ENCODE measurements around the gene FNTB. TPM values are rescaled to one million over a fixed set of nuclear protein-coding genes. Genes with fewer than 3 reads are reported as not detected.

The FNTB gene
- total and polyA plus RNA-seq, 2 donors (not counting 1 experiment from before 2014, with no cell fraction given): 6.6 to 10.2 TPM

- DNase-seq (peak; percentile 50), ATAC-seq (ENCODE audit: low read depth) (peak; percentile 71)
- Histone ChIP-seq H3K36me3 (replicated peaks in 1 of 2; ENCODE audit: control extremely low read depth in 1 of 2, control insufficient read depth in 1 of 2, extremely low read depth in 1 of 2, insufficient read depth in 2 of 2, low read length in 1 of 2) (no peaks in the 10 kb centered on the region), H3K9ac (ENCODE audit: low read length) (peak within 1 kb of the TSS; percentile 62), H3K27ac (ENCODE audit: low read length in 2 of 2) (no peak within 1 kb of the TSS), H3K9me3 (ENCODE audit: control extremely low read depth in 1 of 3, control insufficient read depth in 2 of 3, insufficient read depth in 1 of 3, low read length in 2 of 3) (no peaks in the 10 kb centered on the region), H3K4me2 (replicated peaks; ENCODE audit: low read depth, low read length, poor library complexity, severe bottlenecking) (peak within 1 kb of the TSS; percentile 96), H2AFZ (ENCODE audit: insufficient read depth, low read depth, low read length, poor library complexity, severe bottlenecking) (peak within 1 kb of the TSS; percentile 77), H4K20me1 (ENCODE audit: control insufficient read depth, insufficient read depth, low read length, poor library complexity, severe bottlenecking) (no peaks in the 10 kb centered on the region), H3K4me3 (ENCODE audit: control extremely low read depth in 1 of 5, extremely low read depth in 1 of 5, insufficient read depth in 1 of 5, low read depth in 2 of 5, low read length in 4 of 5) (peak within 1 kb of the TSS in 4 of 5 experiments; percentile 44 to 65 (median 62)), H3K79me2 (ENCODE audit: control insufficient read depth, insufficient read depth, low read length) (no peaks in the 10 kb centered on the region), H3K27me3 (replicated peaks in 1 of 4; ENCODE audit: control extremely low read depth in 1 of 4, control insufficient read depth in 3 of 4, insufficient read depth in 4 of 4, low read length in 3 of 4) (peaks cover 0 to 27% (median 9%) of the 10 kb centered on the region in 4 experiments), H3K4me1 (ENCODE audit: control insufficient read depth in 2 of 2, insufficient read depth in 2 of 2, low read length in 2 of 2) (peaks cover 11% of the 10 kb centered on the region in 2 donors)
- ChIA-PET POLR2A (interaction anchor here (0.6 kb wide), 1 partner anchor 51 kb away, joined by 3 read pairs; no protein-coding TSS in a partner anchor), CTCF (interaction anchor here (1.5 kb wide), 1 partner anchor 12 kb away, joined by 3 read pairs; no protein-coding TSS in a partner anchor)
- TF ChIP-seq EZH2 (IDR thresholded peaks at IDR 0.05; ENCODE audit: borderline replicate concordance, insufficient read depth, low read depth, low read length, poor library complexity, severe bottlenecking) (no peak), CTCF (IDR thresholded peaks at IDR 0.05) (no peak)
- H3K4me1 Mint-ChIP-seq: peaks cover 6% of the 10 kb centered on the region
- peaks cover 19% of the 10 kb centered on the region for H3K27me3 Mint-ChIP-seq
- H3K9me3 Mint-ChIP-seq (ENCODE audit: insufficient read depth): no peaks in the 10 kb centered on the region
- WGBS (ENCODE audit: insufficient coverage): under 1% methylated on average over 67 of the region's 96 CpGs
- intact Hi-C loops (cut with micrococcal nuclease): loop anchor here (2.0 to 5.0 kb wide), 2 partner anchors 15 to 60 kb away; partner anchors contain the start of genes CHURC1 and FNTB
- H3K27ac Mint-ChIP-seq: no peak within 1 kb of the TSS
- H3K4me3 Mint-ChIP-seq: peak within 1 kb of the TSS; percentile 83
Measured at GRCh38 chr14:64971943-64972791, 14.5 kb upstream of the FNTB start, which contains the start of gene RAB15. Gene RAB15 (minus strand): TSS chr14:64972336. CDS start chr14:64972076, 260 bp downstream.
